Kidney tubule cell (primary cell): ENCODE measurements around the gene RAET1L.
"Not testable (repeated sequence)": the region's sequence is repeated elsewhere in the genome, so short reads cannot be mapped to it uniquely, and the experiment has no call there.

Experiments used
- DNase-seq: peaks from one replicate; pipeline ENCODE4 v3.0.0-alpha.2; 2018; ENCODE audit warnings: low spot score

The RAET1L gene

GRCh38 chr6:150016324-150017185, 8.8 kb downstream of the RAET1L start:
- peak; percentile 76 for DNase-seq

GRCh38 chr6:150015281-150016001, 9.9 kb downstream of the RAET1L start:
- not testable (repeated sequence) for DNase-seq

GRCh38 chr6:150014623-150015280, 10.6 kb downstream of the RAET1L start:
- DNase-seq = not testable (repeated sequence)

GRCh38 chr6:150013785-150014622, 11.3 kb downstream of the RAET1L start:
- DNase-seq = not testable (repeated sequence)

- not testable (repeated sequence) for DNase-seq
Measured at GRCh38 chr6:150012846-150013784, 12.2 kb downstream of the RAET1L start.

- DNase-seq = peak; percentile 50
Measured at GRCh38 chr6:150008588-150008987, 16.7 kb downstream of the RAET1L start.

GRCh38 chr6:150006961-150007464, 18.3 kb downstream of the RAET1L start:
- peak; percentile 29 for DNase-seq

- no peak for DNase-seq
Measured at GRCh38 chr6:150005761-150006651, 19.3 kb downstream of the RAET1L start.

GRCh38 chr6:150004783-150005717, 20.3 kb downstream of the RAET1L start:
- peak; percentile 90 for DNase-seq

GRCh38 chr6:150004101-150004782, 21.1 kb downstream of the RAET1L start:
- DNase-seq = no peak

GRCh38 chr6:150003599-150003998, 21.7 kb downstream of the RAET1L start:
- not testable (repeated sequence) for DNase-seq

- DNase-seq = no peak
Measured at GRCh38 chr6:150002710-150003109, 22.6 kb downstream of the RAET1L start.

- no peak for DNase-seq
Measured at GRCh38 chr6:150001295-150002008, 23.9 kb downstream of the RAET1L start.

GRCh38 chr6:149999636-150000035, 25.7 kb downstream of the RAET1L start:
- no peak for DNase-seq

GRCh38 chr6:149995971-149996370, 29.4 kb downstream of the RAET1L start:
- DNase-seq = no peak

- DNase-seq = no peak
Measured at GRCh38 chr6:149995235-149995750, 30.0 kb downstream of the RAET1L start.

GRCh38 chr6:149991838-149992237, 33.5 kb downstream of the RAET1L start:
- no peak for DNase-seq
